Fibroblast of gingiva (primary cell): ENCODE results near the gene RNF25.
A peak's percentile ranks its signal among the peaks of the same experiment; 100 is the strongest.

Experiments used
- DNase-seq: peaks from one replicate; pipeline ENCODE4 v3.0.0-alpha.2; 2011; ENCODE audit warnings: low read depth

The RNF25 gene

GRCh38 chr2:218679119-218679518, 7.3 kb upstream of the RNF25 start:
- no peak for DNase-seq

- no peak for DNase-seq
These were observed 627 bp downstream of the RNF25 start for GRCh38 chr2:218671097-218671653.

- DNase-seq = no peak
These were observed 7.1 kb downstream of the RNF25 start for GRCh38 chr2:218664653-218665052.

- no peak for DNase-seq
These were observed 7.9 kb downstream of the RNF25 start for GRCh38 chr2:218663901-218664300.

- no peak for DNase-seq
These were observed 9.0 kb downstream of the RNF25 start for GRCh38 chr2:218662827-218663226.

- no peak for DNase-seq
These were observed 9.4 kb downstream of the RNF25 start for GRCh38 chr2:218662377-218662776.

GRCh38 chr2:218659988-218660358, 11.8 kb downstream of the RNF25 start:
- DNase-seq = no peak

GRCh38 chr2:218659258-218659987, 12.4 kb downstream of the RNF25 start, which contains the start of the genes BCS1L and ZNF142:
BCS1L (plus strand) TSS chr2:218659683; CDS start chr2:218660988, 1,305 bp downstream.
ZNF142 (minus strand) TSS chr2:218659623; CDS start chr2:218656429, 3,194 bp downstream.
- peak; percentile 79 for DNase-seq

GRCh38 chr2:218658671-218659257, 13.0 kb downstream of the RNF25 start:
- peak; percentile 14 for DNase-seq

GRCh38 chr2:218655751-218656150, 16.1 kb downstream of the RNF25 start:
- DNase-seq = peak; percentile 19

GRCh38 chr2:218648787-218649100, 23.1 kb downstream of the RNF25 start:
- DNase-seq = no peak

- DNase-seq = peak; percentile 59
These were observed 23.6 kb downstream of the RNF25 start for GRCh38 chr2:218648088-218648786.

- peak; percentile 32 for DNase-seq
These were observed 26.7 kb downstream of the RNF25 start for GRCh38 chr2:218645126-218645525.

- DNase-seq = no peak
These were observed 27.1 kb downstream of the RNF25 start for GRCh38 chr2:218644721-218645120.

GRCh38 chr2:218643751-218644310, 28.0 kb downstream of the RNF25 start:
- DNase-seq = no peak

GRCh38 chr2:218642786-218643185, 29.0 kb downstream of the RNF25 start:
- DNase-seq = no peak

- DNase-seq = no peak
These were observed 29.6 kb downstream of the RNF25 start for GRCh38 chr2:218642121-218642656.

GRCh38 chr2:218638372-218638771, 33.4 kb downstream of the RNF25 start:
- no peak for DNase-seq

- DNase-seq = no peak
These were observed 36.1 kb downstream of the RNF25 start for GRCh38 chr2:218635719-218636118.

- no peak for DNase-seq
These were observed 40.0 kb downstream of the RNF25 start for GRCh38 chr2:218631837-218632236.

GRCh38 chr2:218627939-218628338, 43.9 kb downstream of the RNF25 start:
- DNase-seq = no peak

- DNase-seq = no peak
These were observed 45.4 kb downstream of the RNF25 start for GRCh38 chr2:218626369-218626768.
